Measurements from ENCODE around the gene SPATA24.

- TF ChIP-seq REST (IDR thresholded peaks at IDR 0.05; ENCODE audit: insufficient read depth in 1 of 2, low read depth in 2 of 2, low read length in 2 of 2), result no peak
- no peak for TF ChIP-seq POLR2AphosphoS5 (IDR thresholded peaks at IDR 0.05; ENCODE audit: low read depth, low read length)
These were observed 47.3 kb upstream of the SPATA24 start for GRCh38 chr5:139451176-139451575.
